H1 (cell line): Measurements from ENCODE around the gene SPACA4. TPM values are rescaled to one million over a fixed set of nuclear protein-coding genes. Genes with fewer than 3 reads are reported as not detected.

Experiments
- CTCF ChIA-PET: fragments of 300-600 bp; sonication (Branson Sonifier 250); formaldehyde crosslinking; loops from one replicate; lab custom pipeline; 2021; ENCODE audit not compliant: partially characterized antibody; lab: Charles Lee
- POLR2A ChIA-PET: fragments of 300-600 bp; sonication (Branson Sonifier 250); formaldehyde crosslinking; loops from one replicate; lab custom pipeline; 2021; ENCODE audit warnings: inconsistent platforms; ENCODE audit not compliant: partially characterized antibody; lab: Charles Lee
- DNase-seq, 2 experiments: peaks; one replicate each; pipeline versions ENCODE4 v3.0.0 to v3.0.0-alpha.2; 2010 to 2022; ENCODE audit warnings: low spot score in 2 of 2, low read depth in 1 of 2, mixed read lengths in 1 of 2
- FAIRE-seq: peaks from 2 replicates; lab custom pipeline; 2011; peaks lifted over from hg19 to GRCh38; lab: Jason Lieb, UNC
- H2AFZ ChIP-seq: 2 replicates; pipeline ENCODE4 v1.8.1; 2012; ENCODE audit warnings: low read length, inconsistent platforms
- H2AK5ac ChIP-seq: 2 replicates; pipeline ENCODE4 v1.6.1; 2013; ENCODE audit warnings: low read depth, low read length
- H2BK120ac ChIP-seq: replicated peaks from 2 replicates; pipeline ENCODE3; 2013; ENCODE audit warnings: low read depth, low read length, inconsistent platforms
- H2BK12ac ChIP-seq: 2 replicates; pipeline ENCODE4 v1.6.1; 2013; ENCODE audit warnings: low read depth, low read length
- H2BK15ac ChIP-seq: 2 replicates; pipeline ENCODE4 v1.6.1; 2013; ENCODE audit warnings: low read length
- H2BK20ac ChIP-seq: 2 replicates; pipeline ENCODE4 v1.6.1; 2013; ENCODE audit warnings: low read length
- H2BK5ac ChIP-seq: 2 replicates; pipeline ENCODE4 v1.6.1; 2013; ENCODE audit warnings: low read depth, low read length
- H3K14ac ChIP-seq: 2 replicates; pipeline ENCODE4 v1.6.1; 2013; ENCODE audit warnings: inconsistent platforms; ENCODE audit not compliant: insufficient read length
- H3K18ac ChIP-seq: 2 replicates; pipeline ENCODE4 v1.6.1; 2013; ENCODE audit warnings: low read length; ENCODE audit errors: extremely low read depth
- H3K23ac ChIP-seq: 2 replicates; pipeline ENCODE4 v1.6.1; 2013; ENCODE audit warnings: inconsistent platforms; ENCODE audit not compliant: insufficient read length
- H3K23me2 ChIP-seq: 2 replicates; pipeline ENCODE4 v1.6.1; 2013; ENCODE audit warnings: low read depth, low read length
- H3K27ac ChIP-seq: 2 replicates; pipeline ENCODE4 v1.6.1; 2011; ENCODE audit warnings: low read depth, low read length, inconsistent platforms
- H3K27me3 ChIP-seq, 4 experiments: replicated peaks in 1 of 4; 1 replicate in 1 of 4; 2 replicates in 3 of 4; pipeline versions ENCODE4 v1.6.1 to v1.8.1; 2011 to 2013; ENCODE audit warnings: low read length in 3 of 4, mild to moderate bottlenecking in 3 of 4, inconsistent platforms in 2 of 4, mixed read lengths in 2 of 4, moderate library complexity in 1 of 4; ENCODE audit not compliant: control insufficient read depth in 3 of 4, insufficient read depth in 3 of 4; ENCODE audit errors: extremely low read depth in 1 of 4
- H3K36me3 ChIP-seq, 4 experiments: 2 replicates each; pipeline versions ENCODE4 v1.6.1 to v1.8.1; 2011 to 2013; ENCODE audit warnings: mild to moderate bottlenecking in 4 of 4, low read length in 3 of 4, moderate library complexity in 2 of 4, control low read depth in 1 of 4, inconsistent platforms in 1 of 4; ENCODE audit not compliant: insufficient read depth in 4 of 4, control insufficient read depth in 2 of 4
- H3K4ac ChIP-seq: replicated peaks from 2 replicates; pipeline ENCODE3; 2013; ENCODE audit warnings: low read length, low read depth, mixed read lengths, inconsistent platforms; ENCODE audit not compliant: insufficient read length
- H3K4me1 ChIP-seq, 4 experiments: replicated peaks in 1 of 4; 1 replicate in 1 of 4; 2 replicates in 3 of 4; pipeline versions ENCODE4 v1.6.1 to v1.8.1; 2011 to 2013; ENCODE audit warnings: low read length in 3 of 4, inconsistent platforms in 2 of 4, mixed read lengths in 1 of 4; ENCODE audit not compliant: insufficient read depth in 4 of 4, control insufficient read depth in 3 of 4
- H3K4me2 ChIP-seq, 2 experiments: 2 replicates each; pipeline versions ENCODE4 v1.6.1 to v1.8.1; 2011 to 2013; ENCODE audit warnings: low read depth in 2 of 2, low read length in 2 of 2, control low read depth in 1 of 2, inconsistent platforms in 1 of 2, mild to moderate bottlenecking in 1 of 2; ENCODE audit not compliant: insufficient read depth in 1 of 2
- H3K4me3 ChIP-seq, 4 experiments: fragments of 200-600, 300-600 bp in 1 of 4; sonication (generic), shearing (Covaris generic), sonication (Bioruptor Twin) in 1 of 4; 2 replicates each; pipeline versions ENCODE4 v1.5.1 to v1.8.1; 2011 to 2016; ENCODE audit warnings: low read length in 4 of 4, low read depth in 3 of 4, control low read depth in 2 of 4, inconsistent platforms in 2 of 4, mild to moderate bottlenecking in 2 of 4, mixed read lengths in 1 of 4, moderate library complexity in 1 of 4; ENCODE audit not compliant: insufficient read depth in 2 of 4; ENCODE audit errors: extremely low read depth in 1 of 4
- H3K56ac ChIP-seq: replicated peaks from 2 replicates; pipeline ENCODE3; 2013; ENCODE audit warnings: low read depth, mild to moderate bottlenecking, mixed read lengths, low read length, inconsistent platforms; ENCODE audit not compliant: insufficient read length
- H3K79me1 ChIP-seq: 2 replicates; pipeline ENCODE4 v1.6.1; 2013; ENCODE audit warnings: low read depth, low read length, control low read depth
- H3K79me2 ChIP-seq, 2 experiments: 2 replicates each; pipeline versions ENCODE4 v1.6.1 to v1.8.1; 2012 to 2013; ENCODE audit warnings: low read length in 2 of 2, mild to moderate bottlenecking in 2 of 2, inconsistent platforms in 1 of 2; ENCODE audit not compliant: insufficient read depth in 2 of 2, control insufficient read depth in 1 of 2
- H3K9ac ChIP-seq, 4 experiments: replicated peaks in 1 of 4; 1 replicate in 1 of 4; 2 replicates in 3 of 4; pipeline versions ENCODE4 v1.6.1 to v1.8.1; 2011 to 2013; ENCODE audit warnings: low read depth in 3 of 4, low read length in 3 of 4, control low read depth in 2 of 4, mild to moderate bottlenecking in 2 of 4, moderate library complexity in 2 of 4, inconsistent platforms in 1 of 4; ENCODE audit errors: extremely low read depth in 1 of 4
- H3K9me3 ChIP-seq, 2 experiments: 2 replicates each; pipeline versions ENCODE4 v1.6.1 to v1.8.1; 2012 to 2013; ENCODE audit warnings: mild to moderate bottlenecking in 2 of 2, moderate library complexity in 2 of 2, control low read depth in 1 of 2, inconsistent platforms in 1 of 2, low read depth in 1 of 2, low read length in 1 of 2, mixed read lengths in 1 of 2; ENCODE audit not compliant: insufficient read depth in 2 of 2
- H4K20me1 ChIP-seq, 2 experiments: replicated peaks in 1 of 2; 2 replicates each; pipeline versions ENCODE3 to v1.8.1; 2011 to 2013; ENCODE audit warnings: inconsistent platforms in 2 of 2, low read length in 2 of 2, mild to moderate bottlenecking in 1 of 2; ENCODE audit not compliant: insufficient read depth in 2 of 2, control insufficient read depth in 1 of 2
- H4K5ac ChIP-seq: 2 replicates; pipeline ENCODE4 v1.6.1; 2013; ENCODE audit warnings: low read length, low read depth, mixed read lengths, inconsistent platforms; ENCODE audit not compliant: insufficient read length
- H4K8ac ChIP-seq: 2 replicates; pipeline ENCODE4 v1.8.0; 2013; ENCODE audit warnings: mild to moderate bottlenecking, moderate library complexity, low read length, inconsistent platforms; ENCODE audit not compliant: insufficient read depth; ENCODE audit errors: extremely low read depth
- H4K91ac ChIP-seq: replicated peaks from 2 replicates; pipeline ENCODE3; 2013; ENCODE audit warnings: low read length, mixed read lengths, inconsistent platforms; ENCODE audit not compliant: insufficient read length
- GABPA ChIP-seq: IDR thresholded peaks from 2 replicates; pipeline ENCODE4 v1.6.1; 2011; ENCODE audit warnings: mild to moderate bottlenecking, low read length, moderate library complexity, borderline replicate concordance; ENCODE audit not compliant: insufficient read depth
- PHF8 ChIP-seq: fragments of 200-600 bp; sonication (generic); conservative IDR thresholded peaks from 2 replicates; pipeline ENCODE4 v1.7.1; 2012; ENCODE audit warnings: low read depth, mild to moderate bottlenecking, inconsistent platforms, low read length, moderate library complexity
- POLR2AphosphoS5 ChIP-seq: IDR thresholded peaks from 2 replicates; pipeline ENCODE4 v1.6.1; 2011; ENCODE audit warnings: low read depth, low read length
- RBBP5 ChIP-seq: IDR thresholded peaks from 2 replicates; pipeline ENCODE4 v1.7.1; 2012; ENCODE audit warnings: low read depth, mild to moderate bottlenecking, inconsistent platforms, low read length, moderate library complexity, borderline replicate concordance
- SIX5 ChIP-seq: IDR thresholded peaks from 2 replicates; pipeline ENCODE4 v1.6.1; 2011; ENCODE audit warnings: mild to moderate bottlenecking, low read depth, low read length
- TEAD4 ChIP-seq: IDR thresholded peaks from 2 replicates; pipeline ENCODE4 v1.6.1; 2012; ENCODE audit warnings: low read depth, low read length, inconsistent platforms, mixed read lengths
- WGBS, 2 experiments: shearing (Covaris generic) in 1 of 2; methylation state at CpG; one replicate each; pipeline versions ENCODE4 v1.1.6 to v1.1.7; 2013 to 2015; ENCODE audit warnings: low lambda C conversion rate in 2 of 2, mixed read lengths in 2 of 2, inconsistent platforms in 1 of 2, low coverage in 1 of 2, missing lambda C conversion rate in 1 of 2; ENCODE audit not compliant: insufficient replicate concordance in 2 of 2, insufficient coverage in 1 of 2, insufficient read length in 1 of 2; ENCODE audit errors: extremely low coverage in 1 of 2, missing lambda C conversion rate in 1 of 2; 5-methylcytosine and 5-hydroxymethylcytosine counted together
- polyA plus RNA-seq, 7 experiments: library from polyadenylated mRNA; depleted of rRNA in 3 of 7; stranded (reverse) in 5 of 7; unstranded in 2 of 7; fragments of >200 nt in 5 of 7; fragments of 200-250 nt in 2 of 7; gene quantifications; 1 replicate in 5 of 7; 2 replicates in 1 of 7; 4 replicates in 1 of 7; pipeline versions ENCODE4 v1.2.1 to v1.2.3, GENCODE V29; 2011 to 2013; ENCODE audit warnings: missing spikeins in 2 of 7, mixed read lengths in 2 of 7
- total RNA-seq: library from RNA; stranded (reverse); fragmentation: NEBNext Ultra II Directional; extraction: Animal tissue kit (Norgen Biotek cat#: 25700); gene quantifications from 2 replicates; pipeline ENCODE4 v1.2.1, GENCODE V29; 2021

SPACA4 gene
- total and polyA plus RNA-seq, 2 of the 8 experiments (the other 6 are each of a cell fraction or from before 2014, with no cell fraction given) = not detected

- Histone ChIP-seq H3K4me3 (peak overlapping the region; percentile 3 to 55 (median 28); a peak in 5 of 8 replicates), H3K18ac (0 out of 2 replicates have a peak overlapping the region, but pooled peaks have one; percentile 29), H2BK20ac (no peak overlapping the region), H3K14ac (no peak overlapping the region), H3K4me1 (peaks cover 4 to 29% (median 22%) of the 10 kb centered on the region in 4 experiments), H4K20me1 (peaks cover 2 to 8% of the 10 kb centered on the region in 2 experiments), H3K56ac (no peak overlapping the region), H2BK120ac (no peak overlapping the region), H2BK5ac (no peak overlapping the region; the same call in 1 of the 2 replicates), H4K5ac (peak overlapping the region; percentile 31), H3K79me1 (no peaks in the 10 kb centered on the region), H3K9me3 (no peaks in the 10 kb centered on the region), H3K23ac (no peak overlapping the region), H3K4me2 (peak overlapping the region; percentile 69 to 83), H3K4ac (no peak overlapping the region), H3K36me3 (peaks cover 0 to 6% (median under 1%) of the 10 kb centered on the region in 4 experiments; a peak in 1 of 8 replicates), H2BK12ac (no peak overlapping the region; the same call in 1 of the 2 replicates), H4K91ac (peak overlapping the region; percentile 48), H3K23me2 (peaks cover 17% of the 10 kb centered on the region), H2AK5ac (no peak overlapping the region), H3K27ac (peak overlapping the region; percentile 71; the same call in 1 of the 2 replicates), H4K8ac (no peak overlapping the region), H3K9ac (peak overlapping the region in 2 of 4 experiments; percentile 45 to 48; a peak in 2 of 7 replicates), H3K79me2 (0 out of 4 replicates have a peak, but pooled peaks cover 0 to 1% of the 10 kb centered on the region in 2 experiments), H3K27me3 (no peaks in the 10 kb centered on the region; a peak in 1 of 7 replicates), H2BK15ac (no peak overlapping the region), H2AFZ (no peak overlapping the region)
- WGBS, 2 experiments = 63% methylated on average over 3 of the region's 3 CpGs; no CpG with 5 or more reads in 1 of the 2 experiments
- ChIA-PET POLR2A (interaction anchor here (0.9 to 30.9 kb wide), 13 partner anchors 10 to 275 kb away, joined by 3 to 788 read pairs (median 4); partner anchors contain the start of genes CA11, FAM83E, RPL18 and SPACA4), CTCF (interaction anchor here (0.5 to 1.9 kb wide), 12 partner anchors 9 to 433 kb away, joined by 3 to 7 read pairs (median 3); partner anchors contain the start of gene CA11)
- FAIRE-seq (no peak), DNase-seq (no peak)
- TF ChIP-seq RBBP5 (no peak), TEAD4 (no peak), PHF8 (no peak), POLR2AphosphoS5 (0 out of 2 replicates have a peak, but pooled peaks have one; percentile 10), GABPA (no peak), SIX5 (no peak)
Observed at GRCh38 chr19:48631225-48631624, 24.7 kb downstream of the SPACA4 start.
